ENCODE data around the gene ING3.

DNA sequence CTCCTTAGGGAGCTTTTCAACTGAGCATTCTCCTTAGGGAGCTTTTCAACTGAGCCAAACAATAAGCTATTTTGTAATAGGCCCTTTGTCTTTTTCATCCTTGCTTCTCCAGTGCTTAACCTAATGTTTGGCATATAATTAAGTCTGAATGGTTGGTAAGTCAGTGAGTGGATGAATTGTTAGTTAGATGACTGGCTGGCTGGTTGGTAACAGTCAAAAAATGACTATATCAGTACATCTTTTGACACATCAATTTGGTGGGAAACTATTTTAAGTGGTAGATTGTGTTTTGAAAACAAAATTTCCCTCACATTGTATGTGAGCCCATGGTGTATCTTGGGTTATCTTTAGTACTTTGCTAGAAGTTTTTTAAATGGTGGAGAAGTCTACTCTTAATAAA lies 16.4 kb downstream of the ING3 start:
- TF ChIP-seq CTCF (conservative IDR thresholded peaks at IDR 0.05; ENCODE audit: low read depth, low read length): no peak
- TF ChIP-seq EZH2 (IDR thresholded peaks at IDR 0.05; ENCODE audit: borderline replicate concordance, low read depth, low read length, poor library complexity, severe bottlenecking): no peak
